Measurements from ENCODE around the gene VLDLR.

Gene VLDLR

GRCh38 chr9:2635922-2636321 is 14.3 kb downstream of the VLDLR start:
- Histone ChIP-seq H3K9me3 (ENCODE audit: control insufficient read depth, low read length) (no peaks in the 10 kb centered on the region), H3K27ac (ENCODE audit: low read depth, low read length, severe bottlenecking) (no peak overlapping the region), H3K4me1 (ENCODE audit: control insufficient read depth, insufficient read depth, low read length, poor library complexity, severe bottlenecking) (no peaks in the 10 kb centered on the region), H3K36me3 (ENCODE audit: control insufficient read depth, insufficient read depth, low read length) (peaks cover 41% of the 10 kb centered on the region), H3K4me3 (ENCODE audit: extremely low read depth, insufficient read depth, low read length, poor library complexity, severe bottlenecking) (no peak overlapping the region)
- WGBS, 2 experiments (ENCODE audit: insufficient coverage in 2 of 2), result 83 to 100% methylated on average over 1 of the region's 2 CpGs

- H3K9me3 ChIP-seq (ENCODE audit: control insufficient read depth, low read length), result no peaks in the 10 kb centered on the region
- no peaks in the 10 kb centered on the region for H3K4me1 ChIP-seq (ENCODE audit: control insufficient read depth, insufficient read depth, low read length, poor library complexity, severe bottlenecking)
- 87 to 98% methylated on average over 2 to 5 of the region's 10 CpGs for WGBS, 2 experiments (ENCODE audit: insufficient coverage in 2 of 2)
- no peak overlapping the region for H3K4me3 ChIP-seq (ENCODE audit: extremely low read depth, insufficient read depth, low read length, poor library complexity, severe bottlenecking)
- H3K36me3 ChIP-seq (ENCODE audit: control insufficient read depth, insufficient read depth, low read length), result peaks cover 54% of the 10 kb centered on the region
- H3K27ac ChIP-seq (ENCODE audit: low read depth, low read length, severe bottlenecking), result no peak overlapping the region
Measured at GRCh38 chr9:2637390-2637789, 15.8 kb downstream of the VLDLR start.

- Histone ChIP-seq H3K27ac (ENCODE audit: low read depth, low read length, severe bottlenecking) (no peak overlapping the region), H3K36me3 (ENCODE audit: control insufficient read depth, insufficient read depth, low read length) (peaks cover 69% of the 10 kb centered on the region), H3K4me3 (ENCODE audit: extremely low read depth, insufficient read depth, low read length, poor library complexity, severe bottlenecking) (no peak overlapping the region), H3K9me3 (ENCODE audit: control insufficient read depth, low read length) (no peaks in the 10 kb centered on the region), H3K4me1 (ENCODE audit: control insufficient read depth, insufficient read depth, low read length, poor library complexity, severe bottlenecking) (no peaks in the 10 kb centered on the region)
- 88% methylated on average over 1 of the region's 3 CpGs; no CpG with 5 or more reads in 1 of the 2 experiments for WGBS, 2 experiments (ENCODE audit: insufficient coverage in 2 of 2)
Measured at GRCh38 chr9:2638871-2639673, 17.5 kb downstream of the VLDLR start.

- peaks cover 71% of the 10 kb centered on the region for H3K36me3 ChIP-seq (ENCODE audit: control insufficient read depth, insufficient read depth, low read length)
Measured at GRCh38 chr9:2639786-2640185, 18.2 kb downstream of the VLDLR start.

GRCh38 chr9:2640570-2640969 is 19.0 kb downstream of the VLDLR start:
- 89 to 90% methylated on average over 1 of the region's 1 CpG for WGBS, 2 experiments (ENCODE audit: insufficient coverage in 2 of 2)

More at GRCh38 chr9:2639786-2640185, 18.2 kb downstream of the VLDLR start:
- H3K4me1 ChIP-seq (ENCODE audit: control insufficient read depth, insufficient read depth, low read length, poor library complexity, severe bottlenecking), result no peaks in the 10 kb centered on the region
- no peak overlapping the region for H3K4me3 ChIP-seq (ENCODE audit: extremely low read depth, insufficient read depth, low read length, poor library complexity, severe bottlenecking)
- 95 to 99% methylated on average over 7 of the region's 7 CpGs for WGBS, 2 experiments (ENCODE audit: insufficient coverage in 2 of 2)
- no peak overlapping the region for H3K27ac ChIP-seq (ENCODE audit: low read depth, low read length, severe bottlenecking)
- no peaks in the 10 kb centered on the region for H3K9me3 ChIP-seq (ENCODE audit: control insufficient read depth, low read length)

GRCh38 chr9:2641033-2641432 is 19.4 kb downstream of the VLDLR start:
- Histone ChIP-seq H3K4me3 (ENCODE audit: extremely low read depth, insufficient read depth, low read length, poor library complexity, severe bottlenecking) (no peak overlapping the region), H3K27ac (ENCODE audit: low read depth, low read length, severe bottlenecking) (no peak overlapping the region), H3K9me3 (ENCODE audit: control insufficient read depth, low read length) (no peaks in the 10 kb centered on the region), H3K36me3 (ENCODE audit: control insufficient read depth, insufficient read depth, low read length) (peaks cover 70% of the 10 kb centered on the region), H3K4me1 (ENCODE audit: control insufficient read depth, insufficient read depth, low read length, poor library complexity, severe bottlenecking) (no peaks in the 10 kb centered on the region)
- WGBS, 2 experiments (ENCODE audit: insufficient coverage in 2 of 2), result 99% methylated on average over 7 to 8 of the region's 8 CpGs

More at GRCh38 chr9:2640570-2640969, 19.0 kb downstream of the VLDLR start:
- Histone ChIP-seq H3K9me3 (ENCODE audit: control insufficient read depth, low read length) (no peaks in the 10 kb centered on the region), H3K27ac (ENCODE audit: low read depth, low read length, severe bottlenecking) (no peak overlapping the region), H3K4me1 (ENCODE audit: control insufficient read depth, insufficient read depth, low read length, poor library complexity, severe bottlenecking) (no peaks in the 10 kb centered on the region), H3K36me3 (ENCODE audit: control insufficient read depth, insufficient read depth, low read length) (peaks cover 72% of the 10 kb centered on the region), H3K4me3 (ENCODE audit: extremely low read depth, insufficient read depth, low read length, poor library complexity, severe bottlenecking) (no peak overlapping the region)

GRCh38 chr9:2642068-2642467 is 20.5 kb downstream of the VLDLR start:
- Histone ChIP-seq H3K4me1 (ENCODE audit: control insufficient read depth, insufficient read depth, low read length, poor library complexity, severe bottlenecking) (no peaks in the 10 kb centered on the region), H3K36me3 (ENCODE audit: control insufficient read depth, insufficient read depth, low read length) (peaks cover 70% of the 10 kb centered on the region), H3K9me3 (ENCODE audit: control insufficient read depth, low read length) (no peaks in the 10 kb centered on the region), H3K4me3 (ENCODE audit: extremely low read depth, insufficient read depth, low read length, poor library complexity, severe bottlenecking) (no peak overlapping the region), H3K27ac (ENCODE audit: low read depth, low read length, severe bottlenecking) (no peak overlapping the region)
- 80 to 100% methylated on average over 1 of the region's 1 CpG for WGBS, 2 experiments (ENCODE audit: insufficient coverage in 2 of 2)

- 89 to 94% methylated on average over 3 of the region's 4 CpGs for WGBS, 2 experiments (ENCODE audit: insufficient coverage in 2 of 2)
- Histone ChIP-seq H3K27ac (ENCODE audit: low read depth, low read length, severe bottlenecking) (no peak overlapping the region), H3K9me3 (ENCODE audit: control insufficient read depth, low read length) (no peaks in the 10 kb centered on the region), H3K36me3 (ENCODE audit: control insufficient read depth, insufficient read depth, low read length) (peaks cover 85% of the 10 kb centered on the region), H3K4me3 (ENCODE audit: extremely low read depth, insufficient read depth, low read length, poor library complexity, severe bottlenecking) (no peak overlapping the region), H3K4me1 (ENCODE audit: control insufficient read depth, insufficient read depth, low read length, poor library complexity, severe bottlenecking) (no peaks in the 10 kb centered on the region)
Measured at GRCh38 chr9:2645569-2645968, 24.0 kb downstream of the VLDLR start.

- H3K27ac ChIP-seq (ENCODE audit: low read depth, low read length, severe bottlenecking), result peak overlapping the region; percentile 46
- H3K4me1 ChIP-seq (ENCODE audit: control insufficient read depth, insufficient read depth, low read length, poor library complexity, severe bottlenecking), result no peaks in the 10 kb centered on the region
- no peak overlapping the region for H3K4me3 ChIP-seq (ENCODE audit: extremely low read depth, insufficient read depth, low read length, poor library complexity, severe bottlenecking)
- peaks cover 44% of the 10 kb centered on the region for H3K36me3 ChIP-seq (ENCODE audit: control insufficient read depth, insufficient read depth, low read length)
- 89% methylated on average over 3 of the region's 3 CpGs; no CpG with 5 or more reads in 1 of the 2 experiments for WGBS, 2 experiments (ENCODE audit: insufficient coverage in 2 of 2)
- H3K9me3 ChIP-seq (ENCODE audit: control insufficient read depth, low read length), result no peaks in the 10 kb centered on the region
Measured at GRCh38 chr9:2655411-2655901, 33.9 kb downstream of the VLDLR start.

GRCh38 chr9:2657427-2657826 is 35.8 kb downstream of the VLDLR start:
- no peaks in the 10 kb centered on the region for H3K4me1 ChIP-seq (ENCODE audit: control insufficient read depth, insufficient read depth, low read length, poor library complexity, severe bottlenecking)
- no peak overlapping the region for H3K4me3 ChIP-seq (ENCODE audit: extremely low read depth, insufficient read depth, low read length, poor library complexity, severe bottlenecking)
- peaks cover 24% of the 10 kb centered on the region for H3K36me3 ChIP-seq (ENCODE audit: control insufficient read depth, insufficient read depth, low read length)
- H3K9me3 ChIP-seq (ENCODE audit: control insufficient read depth, low read length), result no peaks in the 10 kb centered on the region
- 92 to 94% methylated on average over 5 of the region's 9 CpGs for WGBS, 2 experiments (ENCODE audit: insufficient coverage in 2 of 2)
- H3K27ac ChIP-seq (ENCODE audit: low read depth, low read length, severe bottlenecking), result no peak overlapping the region

GRCh38 chr9:2662496-2662895 is 40.9 kb downstream of the VLDLR start:
- Histone ChIP-seq H3K36me3 (ENCODE audit: control insufficient read depth, insufficient read depth, low read length) (no peaks in the 10 kb centered on the region), H3K4me3 (ENCODE audit: extremely low read depth, insufficient read depth, low read length, poor library complexity, severe bottlenecking) (no peak overlapping the region), H3K4me1 (ENCODE audit: control insufficient read depth, insufficient read depth, low read length, poor library complexity, severe bottlenecking) (no peaks in the 10 kb centered on the region), H3K9me3 (ENCODE audit: control insufficient read depth, low read length) (peaks cover 8% of the 10 kb centered on the region), H3K27ac (ENCODE audit: low read depth, low read length, severe bottlenecking) (no peak overlapping the region)
- 82 to 87% methylated on average over 3 to 4 of the region's 7 CpGs for WGBS, 2 experiments (ENCODE audit: insufficient coverage in 2 of 2)

All from mesodermal cell (in vitro differentiated cells).